B cell (primary cell): ENCODE measurements around the gene PPIH. TPM values are rescaled to one million over a fixed set of nuclear protein-coding genes. Genes with fewer than 3 reads are reported as not detected.
"Not testable (repeated sequence)": the region's sequence is repeated elsewhere in the genome, so short reads cannot be mapped to it uniquely, and the experiment has no call there.

Experiments used
- ATAC-seq: fragments of 200-7000 bp; cut with Tn5 transposase; one replicate; pipeline ENCODE4 v1.10.0; 2021; ENCODE audit warnings: low read depth, mild to moderate bottlenecking, moderate number of reproducible peaks, moderate library complexity
- CTCF ChIA-PET: fragments of 350-600 bp; sonication (Branson Sonifier 250); formaldehyde crosslinking; loops from one replicate; lab custom pipeline; 2021; ENCODE audit warnings: antibody characterized with exemption, inconsistent platforms; lab: Charles Lee
- POLR2A ChIA-PET: fragments of 350-600 bp; sonication (Branson Sonifier 250); formaldehyde crosslinking; loops from one replicate; lab custom pipeline; 2021; ENCODE audit warnings: antibody characterized with exemption; lab: Charles Lee
- DNase-seq: peaks from one replicate; pipeline ENCODE4 v3.0.0; 2013
- H2AFZ ChIP-seq: 2 replicates; pipeline ENCODE4 v1.6.1; 2012; ENCODE audit warnings: mild to moderate bottlenecking, low read depth, low read length; ENCODE audit not compliant: insufficient read depth, poor library complexity, severe bottlenecking
- H3K27ac ChIP-seq, 2 donors: 1 replicate in 1 of 2; 2 replicates in 1 of 2; pipeline ENCODE4 v1.5.1; 2012 to 2013; ENCODE audit warnings: low read length in 2 of 2, mild to moderate bottlenecking in 2 of 2, moderate library complexity in 1 of 2
- H3K27me3 ChIP-seq, 4 experiments: fragments of 200-600 bp in 1 of 4; sonication (generic) in 1 of 4; replicated peaks in 1 of 4; 1 replicate in 2 of 4; 2 replicates in 2 of 4; pipeline versions ENCODE4 v1.6.1 to v1.7.0; 2013 to 2016; ENCODE audit warnings: low read length in 3 of 4, mild to moderate bottlenecking in 2 of 4, mixed read lengths in 1 of 4, moderate library complexity in 1 of 4; ENCODE audit not compliant: insufficient read depth in 4 of 4, control insufficient read depth in 3 of 4; ENCODE audit errors: control extremely low read depth in 1 of 4
- H3K36me3 ChIP-seq, 2 experiments: replicated peaks in 1 of 2; 1 replicate in 1 of 2; 2 replicates in 1 of 2; pipeline versions ENCODE4 v1.6.1 to v1.7.1; 2013; ENCODE audit warnings: low read length in 1 of 2; ENCODE audit not compliant: insufficient read depth in 2 of 2, control insufficient read depth in 1 of 2; ENCODE audit errors: control extremely low read depth in 1 of 2, extremely low read depth in 1 of 2
- H3K4me1 ChIP-seq, 2 donors: fragments of 200-600 bp in 1 of 2; sonication (generic) in 1 of 2; 1 replicate in 1 of 2; 2 replicates in 1 of 2; pipeline versions ENCODE4 v1.5.1 to v1.6.1; 2013 to 2017; ENCODE audit warnings: low read length in 2 of 2; ENCODE audit not compliant: control insufficient read depth in 2 of 2, insufficient read depth in 2 of 2
- H3K4me2 ChIP-seq: replicated peaks from 2 replicates; pipeline ENCODE3; 2012; ENCODE audit warnings: mild to moderate bottlenecking, low read depth, low read length; ENCODE audit not compliant: poor library complexity, severe bottlenecking
- H3K4me3 ChIP-seq, 5 experiments: fragments of 200-600 bp in 1 of 5; sonication (generic) in 1 of 5; 1 replicate in 3 of 5; 2 replicates in 2 of 5; pipeline versions ENCODE4 v1.5.1 to v1.7.0; 2011 to 2016; ENCODE audit warnings: low read length in 4 of 5, mild to moderate bottlenecking in 4 of 5, low read depth in 2 of 5, control low read depth in 1 of 5, moderate library complexity in 1 of 5; ENCODE audit not compliant: insufficient read depth in 1 of 5; ENCODE audit errors: control extremely low read depth in 1 of 5, extremely low read depth in 1 of 5
- H3K79me2 ChIP-seq: fragments of 200-600 bp; sonication (generic); one replicate; pipeline ENCODE4 v1.6.0; 2016; ENCODE audit warnings: low read length; ENCODE audit not compliant: control insufficient read depth, insufficient read depth
- H3K9ac ChIP-seq: fragments of 200-600 bp; sonication (generic); 2 replicates; pipeline ENCODE4 v1.6.1; 2017; ENCODE audit warnings: mild to moderate bottlenecking, low read length, moderate library complexity
- H3K9me3 ChIP-seq, 3 donors: one replicate each; pipeline versions ENCODE4 v1.6.1 to v1.7.1; 2013; ENCODE audit warnings: low read length in 2 of 3; ENCODE audit not compliant: control insufficient read depth in 2 of 3, insufficient read depth in 1 of 3; ENCODE audit errors: control extremely low read depth in 1 of 3
- H4K20me1 ChIP-seq: 2 replicates; pipeline ENCODE4 v1.6.0; 2012; ENCODE audit warnings: mild to moderate bottlenecking, low read length; ENCODE audit not compliant: insufficient read depth, control insufficient read depth, poor library complexity, severe bottlenecking
- H3K27ac Mint-ChIP-seq: one replicate; pipeline ENCODE4 v1.8.0; 2021; ENCODE audit warnings: mixed read lengths
- H3K27me3 Mint-ChIP-seq: one replicate; pipeline ENCODE4 v1.8.0; 2021; ENCODE audit warnings: mixed read lengths
- H3K4me1 Mint-ChIP-seq: one replicate; pipeline ENCODE4 v1.8.0; 2021; ENCODE audit warnings: mixed read lengths
- H3K4me3 Mint-ChIP-seq: one replicate; pipeline ENCODE4 v1.8.0; 2021; ENCODE audit warnings: mixed read lengths
- H3K9me3 Mint-ChIP-seq: one replicate; pipeline ENCODE4 v1.8.0; 2022; ENCODE audit warnings: mixed read lengths; ENCODE audit not compliant: insufficient read depth
- EZH2 ChIP-seq: IDR thresholded peaks from 2 replicates; pipeline ENCODE4 v1.6.1; 2012; ENCODE audit warnings: borderline replicate concordance, low read depth, mild to moderate bottlenecking, moderate library complexity, low read length; ENCODE audit not compliant: insufficient read depth, poor library complexity, severe bottlenecking
- WGBS: methylation state at CpG from one replicate; pipeline ENCODE4 v1.1.5; 2013; ENCODE audit warnings: missing lambda C conversion rate; ENCODE audit not compliant: insufficient coverage; 5-methylcytosine and 5-hydroxymethylcytosine counted together
- intact Hi-C: fragments of 100-400 bp; cut with micrococcal nuclease; formaldehyde crosslinking; loops from one replicate; pipeline ENCODE4 v1.10.0; 2022
- polyA plus RNA-seq: library from polyadenylated mRNA; depleted of rRNA; stranded (reverse); fragments of >200 nt; gene quantifications from 2 replicates; pipeline ENCODE4 v1.2.3, GENCODE V29; 2012
- total RNA-seq, 2 donors: library from RNA; stranded (reverse); fragments of 120-200 nt in 1 of 2; gene quantifications; 1 replicate in 1 of 2; 2 replicates in 1 of 2; pipeline versions ENCODE4 v1.2.3 to v1.2.4, GENCODE V29; 2013 to 2022
- TF ChIP-seq, protein P1 (sequence below): fragments of 200-600 bp; IDR thresholded peaks from one replicate; pipeline ENCODE4 v1.8.0; 2022; ENCODE audit warnings: antibody characterized with exemption, mild to moderate bottlenecking

Gene PPIH
- total and polyA plus RNA-seq, 2 donors (not counting 1 experiment from before 2014, with no cell fraction given): 42.4 to 50.3 TPM

DNA sequence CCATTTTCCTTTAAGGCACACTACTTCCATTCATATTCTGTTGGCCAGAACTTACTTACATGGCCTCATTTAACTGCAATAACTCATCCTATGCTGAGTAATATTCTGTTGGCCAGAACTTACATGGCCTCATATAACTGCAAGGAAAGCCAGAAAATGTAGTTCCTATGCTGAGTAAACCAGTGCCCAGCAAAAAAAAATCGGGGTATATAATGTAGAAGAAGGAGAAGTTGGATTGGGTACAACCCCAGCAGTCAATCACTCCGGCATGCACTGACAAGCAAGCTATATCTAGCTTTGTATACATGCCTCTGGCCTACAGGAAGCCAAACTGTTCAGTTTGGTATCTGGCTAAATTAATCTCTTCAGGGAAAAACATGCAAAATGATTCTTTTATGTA, 39.4 kb upstream of the PPIH start:
- Histone ChIP-seq H3K4me1 (no peaks in the 10 kb centered on the region), H3K9ac (no peak overlapping the region), H3K4me3 (no peak overlapping the region), H3K4me2 (no peak overlapping the region), H4K20me1 (no peaks in the 10 kb centered on the region), H3K27ac (no peak overlapping the region), H3K9me3 (peaks cover 0 to 1% (median 0%) of the 10 kb centered on the region in 3 donors), H2AFZ (no peak overlapping the region), H3K36me3 (no peaks in the 10 kb centered on the region), H3K27me3 (no peaks in the 10 kb centered on the region), H3K79me2 (no peaks in the 10 kb centered on the region)
- DNase-seq (no peak), ATAC-seq (no peak)
- no peaks in the 10 kb centered on the region for H3K27me3 Mint-ChIP-seq
- no peak overlapping the region for H3K27ac Mint-ChIP-seq
- no peak for TF ChIP-seq EZH2
- TF ChIP-seq, protein P1, sequence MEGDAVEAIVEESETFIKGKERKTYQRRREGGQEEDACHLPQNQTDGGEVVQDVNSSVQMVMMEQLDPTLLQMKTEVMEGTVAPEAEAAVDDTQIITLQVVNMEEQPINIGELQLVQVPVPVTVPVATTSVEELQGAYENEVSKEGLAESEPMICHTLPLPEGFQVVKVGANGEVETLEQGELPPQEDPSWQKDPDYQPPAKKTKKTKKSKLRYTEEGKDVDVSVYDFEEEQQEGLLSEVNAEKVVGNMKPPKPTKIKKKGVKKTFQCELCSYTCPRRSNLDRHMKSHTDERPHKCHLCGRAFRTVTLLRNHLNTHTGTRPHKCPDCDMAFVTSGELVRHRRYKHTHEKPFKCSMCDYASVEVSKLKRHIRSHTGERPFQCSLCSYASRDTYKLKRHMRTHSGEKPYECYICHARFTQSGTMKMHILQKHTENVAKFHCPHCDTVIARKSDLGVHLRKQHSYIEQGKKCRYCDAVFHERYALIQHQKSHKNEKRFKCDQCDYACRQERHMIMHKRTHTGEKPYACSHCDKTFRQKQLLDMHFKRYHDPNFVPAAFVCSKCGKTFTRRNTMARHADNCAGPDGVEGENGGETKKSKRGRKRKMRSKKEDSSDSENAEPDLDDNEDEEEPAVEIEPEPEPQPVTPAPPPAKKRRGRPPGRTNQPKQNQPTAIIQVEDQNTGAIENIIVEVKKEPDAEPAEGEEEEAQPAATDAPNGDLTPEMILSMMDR: no peak
- POLR2A ChIA-PET: no interaction called here
- WGBS: 0% methylated on average over 1 of the region's 2 CpGs
- H3K9me3 Mint-ChIP-seq: peaks cover 3% of the 10 kb centered on the region
- CTCF ChIA-PET: no interaction called here
- H3K4me1 Mint-ChIP-seq: no peaks in the 10 kb centered on the region
- intact Hi-C loops: no loop called here
- H3K4me3 Mint-ChIP-seq: no peak overlapping the region

DNA sequence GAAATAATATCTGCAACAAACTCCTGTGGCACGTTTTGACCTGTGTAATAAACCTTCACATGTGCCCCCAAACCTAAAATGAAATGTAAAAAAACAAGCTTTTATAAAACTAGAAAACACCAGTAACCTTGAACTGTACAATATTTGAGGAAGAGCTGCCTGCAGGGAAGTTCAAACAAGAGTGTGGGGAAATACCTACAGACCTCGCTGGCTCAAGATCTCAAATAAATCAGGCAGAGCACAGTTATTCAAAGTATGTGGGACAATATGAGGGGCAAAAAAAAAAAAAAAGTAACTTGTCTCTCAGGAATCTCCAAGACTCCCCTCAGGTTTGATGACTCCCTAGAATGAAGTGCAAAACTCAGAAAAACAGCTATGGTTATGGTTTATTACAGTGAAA, 37.9 kb upstream of the PPIH start:
- H3K27me3 Mint-ChIP-seq: no peaks in the 10 kb centered on the region
- no peak for TF ChIP-seq EZH2
- TF ChIP-seq, protein P1: no peak
- ATAC-seq: no peak
- Histone ChIP-seq H4K20me1 (no peaks in the 10 kb centered on the region), H3K27ac (no peak overlapping the region), H3K79me2 (no peaks in the 10 kb centered on the region), H3K27me3 (no peaks in the 10 kb centered on the region), H3K4me2 (no peak overlapping the region), H3K4me1 (no peaks in the 10 kb centered on the region), H3K36me3 (no peaks in the 10 kb centered on the region), H3K4me3 (no peak overlapping the region), H2AFZ (no peak overlapping the region), H3K9ac (no peak overlapping the region), H3K9me3 (no peaks in the 10 kb centered on the region)
- no peaks in the 10 kb centered on the region for H3K4me1 Mint-ChIP-seq
- H3K4me3 Mint-ChIP-seq: no peak overlapping the region
- intact Hi-C loops: no loop called here
- ChIA-PET POLR2A (no interaction called here), CTCF (no interaction called here)
- WGBS: no CpG with 5 or more reads among the region's 2 CpGs
- H3K9me3 Mint-ChIP-seq: no peaks in the 10 kb centered on the region
- H3K27ac Mint-ChIP-seq: no peak overlapping the region
- no peak for DNase-seq

DNA sequence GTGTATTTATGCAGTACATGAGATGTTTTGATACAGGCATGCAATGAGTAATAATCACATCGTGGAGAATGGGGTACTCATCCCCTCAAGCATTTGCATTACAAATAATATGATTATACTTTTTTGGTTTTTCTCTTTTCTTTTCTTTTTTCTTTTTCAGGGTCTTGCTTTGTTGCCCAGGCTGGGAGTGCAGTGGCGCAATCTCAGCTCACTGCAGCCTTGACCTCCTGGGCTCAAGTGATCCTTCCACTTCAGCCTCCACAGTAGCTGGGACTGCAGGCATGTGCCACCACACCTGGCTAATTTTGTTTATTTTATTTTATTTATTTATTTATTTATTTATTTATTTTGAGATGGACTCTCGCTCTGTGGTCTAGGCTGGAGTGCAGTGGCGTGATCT, 37.0 kb upstream of the PPIH start:
- H3K4me1 Mint-ChIP-seq, H3K9me3 Mint-ChIP-seq, H3K27ac ChIP-seq, H3K4me2 ChIP-seq, H3K79me2 ChIP-seq, H3K36me3 ChIP-seq, H3K9me3 ChIP-seq, DNase-seq, ATAC-seq, CTCF ChIA-PET, H3K4me3 Mint-ChIP-seq, H3K4me3 ChIP-seq, H3K4me1 ChIP-seq, H3K9ac ChIP-seq, H2AFZ ChIP-seq, H3K27ac Mint-ChIP-seq, H3K27me3 Mint-ChIP-seq, POLR2A ChIA-PET, H3K27me3 ChIP-seq, H4K20me1 ChIP-seq, intact Hi-C loops: not testable (repeated sequence)
- WGBS: 83% methylated on average over 2 of the region's 4 CpGs
